Transverse colon (tissue), 4 donors: ENCODE data around the gene NBEA.

Experiments used
- CTCF ChIP-seq, 5 experiments: fragments of 200-600 bp in 3 of 5; fragments of 450-650 bp in 2 of 5; sonication (generic) in 3 of 5; IDR thresholded peaks; 1 replicate in 2 of 5; 2 replicates in 3 of 5; pipeline ENCODE4 v1.5.1; 2016 to 2017; ENCODE audit warnings: antibody characterized with exemption in 5 of 5, inconsistent platforms in 3 of 5, mild to moderate bottlenecking in 2 of 5, moderate library complexity in 1 of 5
- EP300 ChIP-seq: sonication (generic); formaldehyde crosslinking; IDR thresholded peaks from one replicate; pipeline ENCODE4 v1.6.1; 2017; ENCODE audit warnings: antibody characterized with exemption, low read depth
- POLR2A ChIP-seq: fragments of 450-650 bp; IDR thresholded peaks from one replicate; pipeline ENCODE4 v1.6.1; 2016; ENCODE audit warnings: antibody characterized with exemption, mild to moderate bottlenecking, moderate library complexity
- POLR2AphosphoS5 ChIP-seq, 3 donors: sonication (generic); formaldehyde crosslinking; IDR thresholded peaks; one replicate each; pipeline ENCODE4 v1.6.1; 2016; ENCODE audit warnings: antibody characterized with exemption in 3 of 3

GRCh38 chr13:35131471-35131870 lies 189.4 kb downstream of the NBEA start:
- no peak for TF ChIP-seq CTCF (IDR thresholded peaks at IDR 0.05)
- TF ChIP-seq EP300: no peak
- no peak for TF ChIP-seq POLR2A
- no peak for TF ChIP-seq POLR2AphosphoS5 (IDR thresholded peaks at IDR 0.05)
